ENCODE data around the gene RABL3.

Gene RABL3

GRCh38 chr3:120688121-120688520 is 54.2 kb downstream of the RABL3 start:
- H3K4me2 ChIP-seq (ENCODE audit: low read length, poor library complexity, severe bottlenecking), result no peak overlapping the region
- H2AK5ac ChIP-seq (ENCODE audit: low read length, severe bottlenecking), result no peak overlapping the region
- H3K23ac ChIP-seq (ENCODE audit: low read length in 2 of 2), result no peak overlapping the region
- no peak overlapping the region for H2BK5ac ChIP-seq (ENCODE audit: low read depth, low read length, poor library complexity, severe bottlenecking)
- H3K9ac ChIP-seq (ENCODE audit: low read length), result no peak overlapping the region
- H3K9me3 ChIP-seq (ENCODE audit: control insufficient read depth, low read length), result no peaks in the 10 kb centered on the region
- H3K14ac ChIP-seq (ENCODE audit: low read length in 2 of 2), result no peak overlapping the region
- H2BK120ac ChIP-seq (ENCODE audit: low read depth, low read length), result no peak overlapping the region
- no peak overlapping the region for H2AFZ ChIP-seq (ENCODE audit: low read depth, low read length)
- H2BK12ac ChIP-seq (ENCODE audit: low read length in 2 of 2), result no peak overlapping the region
- H2BK15ac ChIP-seq (ENCODE audit: low read depth, poor library complexity, severe bottlenecking), result no peak overlapping the region
- no peak overlapping the region for H4K8ac ChIP-seq (ENCODE audit: low read length)
- peaks cover 0 to 35% of the 10 kb centered on the region in 2 experiments for H3K36me3 ChIP-seq (ENCODE audit: control insufficient read depth in 1 of 2, insufficient read depth in 2 of 2, low read depth in 1 of 2, low read length in 2 of 2)
- H3K4me1 ChIP-seq (ENCODE audit: control insufficient read depth, insufficient read depth, low read depth, low read length), result peaks cover 2% of the 10 kb centered on the region
- no peaks in the 10 kb centered on the region for H3K27me3 ChIP-seq (ENCODE audit: control insufficient read depth in 1 of 2, insufficient read depth in 1 of 2, low read length in 2 of 2)
- no peak overlapping the region for H4K91ac ChIP-seq (ENCODE audit: low read length)
- peak; percentile 43 for DNase-seq
- no peak overlapping the region for H3K18ac ChIP-seq (ENCODE audit: low read depth in 1 of 2, low read length in 2 of 2)
- no peak overlapping the region for H3K27ac ChIP-seq (ENCODE audit: low read length, poor library complexity, severe bottlenecking)
- no peak overlapping the region for H3K4ac ChIP-seq (ENCODE audit: low read depth in 1 of 2, low read length in 2 of 2)
- no peak overlapping the region for H3K4me3 ChIP-seq (ENCODE audit: insufficient read depth in 1 of 2, low read depth in 1 of 2, low read length in 2 of 2)
- H3K79me1 ChIP-seq (replicated peaks; ENCODE audit: low read length, poor library complexity, severe bottlenecking), result no peaks in the 10 kb centered on the region

- Histone ChIP-seq H4K91ac (ENCODE audit: low read length) (no peak overlapping the region), H3K27me3 (ENCODE audit: control insufficient read depth in 1 of 2, insufficient read depth in 1 of 2, low read length in 2 of 2) (no peaks in the 10 kb centered on the region), H3K9me3 (ENCODE audit: control insufficient read depth, low read length) (no peaks in the 10 kb centered on the region), H2BK120ac (ENCODE audit: low read depth, low read length) (no peak overlapping the region), H2AK5ac (ENCODE audit: low read length, severe bottlenecking) (no peak overlapping the region), H3K14ac (ENCODE audit: low read length in 2 of 2) (no peak overlapping the region), H4K8ac (ENCODE audit: low read length) (no peak overlapping the region), H3K4me1 (ENCODE audit: control insufficient read depth, insufficient read depth, low read depth, low read length) (peaks cover 2% of the 10 kb centered on the region), H3K36me3 (ENCODE audit: control insufficient read depth in 1 of 2, insufficient read depth in 2 of 2, low read depth in 1 of 2, low read length in 2 of 2) (peaks cover 0 to 26% of the 10 kb centered on the region in 2 experiments), H2AFZ (ENCODE audit: low read depth, low read length) (no peak overlapping the region), H2BK5ac (ENCODE audit: low read depth, low read length, poor library complexity, severe bottlenecking) (no peak overlapping the region), H3K4me2 (ENCODE audit: low read length, poor library complexity, severe bottlenecking) (no peak overlapping the region), H2BK15ac (ENCODE audit: low read depth, poor library complexity, severe bottlenecking) (no peak overlapping the region), H3K4ac (ENCODE audit: low read depth in 1 of 2, low read length in 2 of 2) (no peak overlapping the region), H3K23ac (ENCODE audit: low read length in 2 of 2) (no peak overlapping the region), H3K79me1 (replicated peaks; ENCODE audit: low read length, poor library complexity, severe bottlenecking) (no peaks in the 10 kb centered on the region), H3K27ac (ENCODE audit: low read length, poor library complexity, severe bottlenecking) (no peak overlapping the region), H2BK12ac (ENCODE audit: low read length in 2 of 2) (no peak overlapping the region), H3K4me3 (ENCODE audit: insufficient read depth in 1 of 2, low read depth in 1 of 2, low read length in 2 of 2) (no peak overlapping the region), H3K18ac (ENCODE audit: low read depth in 1 of 2, low read length in 2 of 2) (no peak overlapping the region), H3K9ac (ENCODE audit: low read length) (no peak overlapping the region)
- no CpG with 5 or more reads among the region's 1 CpG for WGBS
- DNase-seq, result no peak
Observed at GRCh38 chr3:120685411-120685810, 56.9 kb downstream of the RABL3 start.

DNA sequence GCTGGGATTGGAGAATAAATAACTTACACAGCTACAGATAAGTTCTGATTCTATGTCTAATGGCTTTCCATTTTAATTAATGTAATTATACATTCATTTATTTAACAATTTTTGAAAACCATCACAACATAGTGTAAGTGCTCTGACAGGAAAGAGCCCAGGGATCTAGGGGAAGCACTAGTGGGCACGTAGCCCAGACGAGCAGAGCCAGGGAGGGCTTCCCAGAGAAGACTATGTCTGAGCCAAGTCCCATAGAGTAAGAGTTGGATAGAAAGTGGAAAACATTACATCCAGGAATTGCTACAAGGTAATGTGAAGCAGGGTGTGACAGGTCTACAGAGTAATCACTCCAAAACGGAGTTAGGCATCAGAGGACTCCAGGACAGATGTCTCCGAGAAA is 57.4 kb downstream of the RABL3 start:
- H3K36me3 ChIP-seq (ENCODE audit: control insufficient read depth in 1 of 2, insufficient read depth in 2 of 2, low read depth in 1 of 2, low read length in 2 of 2), result peaks cover 0 to 26% of the 10 kb centered on the region in 2 experiments
- 81% methylated on average over 4 of the region's 4 CpGs for WGBS
- H2BK15ac ChIP-seq (ENCODE audit: low read depth, poor library complexity, severe bottlenecking), result no peak overlapping the region
- H4K91ac ChIP-seq (ENCODE audit: low read length), result no peak overlapping the region
- H2BK120ac ChIP-seq (ENCODE audit: low read depth, low read length), result no peak overlapping the region
- no peak overlapping the region for H3K18ac ChIP-seq (ENCODE audit: low read depth in 1 of 2, low read length in 2 of 2)
- H3K9me3 ChIP-seq (ENCODE audit: control insufficient read depth, low read length), result no peaks in the 10 kb centered on the region
- no peak overlapping the region for H2AFZ ChIP-seq (ENCODE audit: low read depth, low read length)
- no peak overlapping the region for H2BK5ac ChIP-seq (ENCODE audit: low read depth, low read length, poor library complexity, severe bottlenecking)
- no peak overlapping the region for H3K23ac ChIP-seq (ENCODE audit: low read length in 2 of 2)
- H3K27ac ChIP-seq (ENCODE audit: low read length, poor library complexity, severe bottlenecking), result no peak overlapping the region
- no peak overlapping the region for H3K14ac ChIP-seq (ENCODE audit: low read length in 2 of 2)
- no peak overlapping the region for H3K4ac ChIP-seq (ENCODE audit: low read depth in 1 of 2, low read length in 2 of 2)
- DNase-seq, result no peak
- no peak overlapping the region for H3K4me2 ChIP-seq (ENCODE audit: low read length, poor library complexity, severe bottlenecking)
- H3K9ac ChIP-seq (ENCODE audit: low read length), result no peak overlapping the region
- peaks cover 2% of the 10 kb centered on the region for H3K4me1 ChIP-seq (ENCODE audit: control insufficient read depth, insufficient read depth, low read depth, low read length)
- H3K27me3 ChIP-seq (ENCODE audit: control insufficient read depth in 1 of 2, insufficient read depth in 1 of 2, low read length in 2 of 2), result no peaks in the 10 kb centered on the region
- H4K8ac ChIP-seq (ENCODE audit: low read length), result no peak overlapping the region
- no peak overlapping the region for H3K4me3 ChIP-seq (ENCODE audit: insufficient read depth in 1 of 2, low read depth in 1 of 2, low read length in 2 of 2)
- H3K79me1 ChIP-seq (replicated peaks; ENCODE audit: low read length, poor library complexity, severe bottlenecking), result no peaks in the 10 kb centered on the region
- H2BK12ac ChIP-seq (ENCODE audit: low read length in 2 of 2), result no peak overlapping the region
- no peak overlapping the region for H2AK5ac ChIP-seq (ENCODE audit: low read length, severe bottlenecking)

DNA sequence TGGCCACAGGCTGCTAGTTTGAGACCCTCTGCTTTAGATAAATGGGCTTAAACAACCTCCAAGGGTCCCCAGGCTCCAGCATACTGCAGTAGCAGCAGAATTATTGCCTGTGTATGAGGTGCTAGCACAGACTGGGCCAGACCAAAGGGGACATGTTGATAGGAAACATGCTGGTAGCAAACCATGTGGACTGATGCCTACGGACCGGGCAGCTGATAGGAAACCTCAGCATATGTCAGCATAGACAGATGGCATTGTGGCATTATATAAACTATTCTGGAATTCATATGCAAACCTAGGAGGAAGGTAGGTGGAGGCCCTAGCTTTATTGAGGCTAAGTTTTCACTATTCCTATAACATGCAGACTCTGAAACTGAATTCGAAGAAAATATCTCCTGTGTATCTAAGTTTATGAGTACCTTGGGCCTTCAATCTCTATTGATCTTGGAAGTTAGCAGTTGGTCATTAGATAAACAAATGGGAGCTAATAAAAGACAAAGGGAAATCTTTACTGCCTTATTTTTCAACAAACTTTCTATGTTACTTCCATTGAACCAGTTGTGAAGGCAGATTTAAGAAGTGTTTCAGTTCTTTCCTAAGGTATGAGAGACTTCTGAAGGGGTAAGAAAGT is 58.5 kb downstream of the RABL3 start:
- no peak overlapping the region for H2BK5ac ChIP-seq (ENCODE audit: low read depth, low read length, poor library complexity, severe bottlenecking)
- WGBS, result 100% methylated on average over 2 of the region's 3 CpGs
- no peaks in the 10 kb centered on the region for H3K79me1 ChIP-seq (replicated peaks; ENCODE audit: low read length, poor library complexity, severe bottlenecking)
- no peak overlapping the region for H3K23ac ChIP-seq (ENCODE audit: low read length in 2 of 2)
- no peak overlapping the region for H2AK5ac ChIP-seq (ENCODE audit: low read length, severe bottlenecking)
- no peak overlapping the region for H3K14ac ChIP-seq (ENCODE audit: low read length in 2 of 2)
- H3K9me3 ChIP-seq (ENCODE audit: control insufficient read depth, low read length), result no peaks in the 10 kb centered on the region
- H4K91ac ChIP-seq (ENCODE audit: low read length), result no peak overlapping the region
- H3K27ac ChIP-seq (ENCODE audit: low read length, poor library complexity, severe bottlenecking), result no peak overlapping the region
- no peak overlapping the region for H3K4me3 ChIP-seq (ENCODE audit: insufficient read depth in 1 of 2, low read depth in 1 of 2, low read length in 2 of 2)
- no peak for DNase-seq
- no peak overlapping the region for H3K18ac ChIP-seq (ENCODE audit: low read depth in 1 of 2, low read length in 2 of 2)
- H2BK12ac ChIP-seq (ENCODE audit: low read length in 2 of 2), result no peak overlapping the region
- no peak overlapping the region for H2BK120ac ChIP-seq (ENCODE audit: low read depth, low read length)
- peaks cover 2% of the 10 kb centered on the region for H3K4me1 ChIP-seq (ENCODE audit: control insufficient read depth, insufficient read depth, low read depth, low read length)
- H3K36me3 ChIP-seq (ENCODE audit: control insufficient read depth in 1 of 2, insufficient read depth in 2 of 2, low read depth in 1 of 2, low read length in 2 of 2), result peaks cover 0 to 17% of the 10 kb centered on the region in 2 experiments
- no peak overlapping the region for H3K4ac ChIP-seq (ENCODE audit: low read depth in 1 of 2, low read length in 2 of 2)
- H2BK15ac ChIP-seq (ENCODE audit: low read depth, poor library complexity, severe bottlenecking), result no peak overlapping the region
- H3K4me2 ChIP-seq (ENCODE audit: low read length, poor library complexity, severe bottlenecking), result no peak overlapping the region
- H3K9ac ChIP-seq (ENCODE audit: low read length), result no peak overlapping the region
- no peak overlapping the region for H2AFZ ChIP-seq (ENCODE audit: low read depth, low read length)
- H4K8ac ChIP-seq (ENCODE audit: low read length), result no peak overlapping the region
- H3K27me3 ChIP-seq (ENCODE audit: control insufficient read depth in 1 of 2, insufficient read depth in 1 of 2, low read length in 2 of 2), result no peaks in the 10 kb centered on the region
